ENCODE measurements around the gene UBA7.
A peak's percentile ranks its signal among the peaks of the same experiment; 100 is the strongest.

UBA7 gene

DNA sequence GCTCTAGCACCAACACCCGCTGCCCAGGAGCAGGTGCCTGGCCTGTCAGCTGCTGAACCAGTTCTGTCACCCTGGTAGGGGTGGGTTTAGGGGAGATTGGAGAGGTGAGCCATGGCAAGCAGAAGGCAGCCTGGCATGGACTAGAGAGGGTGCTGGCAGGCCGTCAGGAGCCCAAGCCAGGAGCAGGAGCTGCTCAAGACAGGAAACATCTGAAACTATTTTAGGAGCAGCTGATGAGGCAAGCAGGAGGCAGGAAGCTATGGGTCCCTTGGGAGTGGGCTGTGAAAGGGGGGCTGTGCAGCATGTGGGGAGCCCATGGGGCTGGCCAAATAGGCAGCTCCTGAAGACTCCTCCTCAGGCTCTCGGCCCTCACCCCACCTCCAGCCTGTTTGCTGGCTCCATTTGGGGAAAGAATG is 8.4 kb downstream of the UBA7 start:
- DNase-seq (ENCODE audit: low read depth in 1 of 2, low spot score in 1 of 2), result no peak

- DNase-seq (ENCODE audit: low read depth in 1 of 2, low spot score in 1 of 2), result no peak
Measured at GRCh38 chr3:49804141-49805041, 9.4 kb downstream of the UBA7 start.

DNA sequence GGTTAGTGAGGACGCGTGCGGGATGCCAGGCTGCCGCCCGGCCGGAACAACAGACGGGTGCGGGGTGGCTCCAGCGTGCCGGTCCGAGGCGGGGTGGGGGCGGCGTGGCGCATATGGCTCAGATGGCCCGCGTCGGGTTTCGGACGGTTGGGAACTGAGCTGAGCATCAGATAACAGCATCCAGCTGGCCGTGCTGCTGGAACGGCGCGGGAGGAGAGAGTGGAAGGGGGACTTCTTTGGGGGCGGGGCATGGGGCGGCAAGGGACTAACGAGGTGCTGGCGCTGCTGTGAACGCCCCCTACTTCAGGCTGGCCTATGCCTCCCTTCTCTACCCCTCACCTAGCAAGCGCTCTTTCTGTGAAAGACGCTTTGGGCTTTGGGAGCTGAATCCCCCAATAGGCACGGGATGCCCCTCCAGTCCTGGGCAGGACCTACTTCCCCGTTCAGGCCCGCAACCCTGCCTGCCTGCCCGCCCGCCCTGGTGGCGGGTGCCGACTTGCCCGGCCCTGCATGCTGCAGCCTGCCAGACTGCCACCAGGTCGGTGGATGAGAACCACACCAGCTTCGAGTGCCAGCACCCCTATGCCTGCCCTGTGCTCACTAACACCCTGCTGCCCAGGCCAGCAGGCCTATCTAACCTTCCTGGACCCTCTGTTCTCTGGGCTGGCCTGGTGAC is 10.2 kb downstream of the UBA7 start:
- DNase-seq (ENCODE audit: low read depth in 1 of 2, low spot score in 1 of 2), result peak in 1 of 2 donors; percentile 17

- DNase-seq (ENCODE audit: low read depth in 1 of 2, low spot score in 1 of 2), result peak; percentile 76 to 77
Measured at GRCh38 chr3:49802719-49803464, 10.9 kb downstream of the UBA7 start, which contains the start of gene INKA1. Gene INKA1, plus strand, starts transcription at chr3:49803261. Its CDS starts 132 bp downstream, at chr3:49803393.

DNA sequence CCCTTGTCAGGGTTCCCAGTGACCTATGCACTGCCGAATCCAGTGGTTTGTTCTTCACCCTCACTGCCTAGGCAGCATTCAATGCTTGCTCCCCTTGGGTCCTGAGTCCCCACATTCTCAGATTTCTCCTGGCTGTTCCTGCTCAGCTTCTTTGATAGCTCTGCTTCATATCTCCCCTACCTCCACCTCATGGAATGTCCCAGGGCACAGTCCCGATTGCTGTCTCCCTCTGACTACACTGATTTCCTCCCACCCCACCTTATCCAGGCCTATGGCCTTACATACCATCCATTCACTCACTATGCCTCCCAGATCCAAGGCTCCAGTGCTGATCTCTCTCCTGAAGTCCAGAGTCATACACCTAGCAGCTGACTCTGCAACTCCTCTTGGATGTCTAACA is 12.6 kb downstream of the UBA7 start:
- no peak for DNase-seq (ENCODE audit: low read depth in 1 of 2, low spot score in 1 of 2)

DNA sequence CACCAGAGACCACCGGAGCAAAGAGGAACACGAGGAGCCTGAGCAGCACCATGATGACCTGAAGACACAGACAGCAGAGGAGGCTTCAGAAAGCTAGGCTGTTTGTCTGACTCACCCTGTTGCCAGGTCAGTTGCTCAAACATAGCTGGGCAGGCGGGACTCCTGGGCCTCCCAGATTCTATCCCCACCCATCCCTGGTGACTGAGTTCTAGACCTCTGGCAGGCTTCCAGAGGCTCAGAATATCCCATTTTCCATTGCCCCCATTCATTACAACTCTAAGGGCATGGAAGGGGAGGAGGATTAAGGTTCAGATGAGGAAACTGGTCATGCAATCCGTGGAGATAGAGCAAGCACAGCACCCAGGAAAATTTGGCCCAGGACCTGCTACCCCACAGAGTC is 14.0 kb downstream of the UBA7 start, which contains the start of gene CDHR4:
Gene CDHR4, minus strand, starts transcription at position 113 of the 400 bp plus-strand sequence. Its CDS starts 61 bp downstream, at position 52.
- DNase-seq (ENCODE audit: low read depth in 1 of 2, low spot score in 1 of 2), result no peak

DNA sequence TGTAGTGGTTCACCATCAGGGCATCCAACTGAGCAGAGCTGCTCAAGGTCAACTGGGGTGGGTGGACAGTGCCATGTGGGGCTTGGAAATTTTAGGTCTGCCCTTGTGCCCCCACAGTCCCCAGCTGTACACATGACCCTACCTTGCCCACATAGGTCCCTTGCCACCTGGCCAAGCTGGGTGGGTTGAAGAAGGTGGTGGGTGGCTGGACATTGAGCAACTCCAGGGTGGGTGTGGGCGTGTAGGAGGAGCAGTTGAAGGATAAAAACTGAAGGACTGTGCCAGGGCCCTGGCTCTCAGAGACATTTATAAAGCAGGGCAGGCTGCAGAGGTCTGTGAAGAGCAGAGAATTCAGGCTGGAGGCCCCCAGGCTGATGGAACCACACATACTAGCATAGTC is 14.6 kb downstream of the UBA7 start:
- DNase-seq (ENCODE audit: low read depth in 1 of 2, low spot score in 1 of 2), result no peak

DNA sequence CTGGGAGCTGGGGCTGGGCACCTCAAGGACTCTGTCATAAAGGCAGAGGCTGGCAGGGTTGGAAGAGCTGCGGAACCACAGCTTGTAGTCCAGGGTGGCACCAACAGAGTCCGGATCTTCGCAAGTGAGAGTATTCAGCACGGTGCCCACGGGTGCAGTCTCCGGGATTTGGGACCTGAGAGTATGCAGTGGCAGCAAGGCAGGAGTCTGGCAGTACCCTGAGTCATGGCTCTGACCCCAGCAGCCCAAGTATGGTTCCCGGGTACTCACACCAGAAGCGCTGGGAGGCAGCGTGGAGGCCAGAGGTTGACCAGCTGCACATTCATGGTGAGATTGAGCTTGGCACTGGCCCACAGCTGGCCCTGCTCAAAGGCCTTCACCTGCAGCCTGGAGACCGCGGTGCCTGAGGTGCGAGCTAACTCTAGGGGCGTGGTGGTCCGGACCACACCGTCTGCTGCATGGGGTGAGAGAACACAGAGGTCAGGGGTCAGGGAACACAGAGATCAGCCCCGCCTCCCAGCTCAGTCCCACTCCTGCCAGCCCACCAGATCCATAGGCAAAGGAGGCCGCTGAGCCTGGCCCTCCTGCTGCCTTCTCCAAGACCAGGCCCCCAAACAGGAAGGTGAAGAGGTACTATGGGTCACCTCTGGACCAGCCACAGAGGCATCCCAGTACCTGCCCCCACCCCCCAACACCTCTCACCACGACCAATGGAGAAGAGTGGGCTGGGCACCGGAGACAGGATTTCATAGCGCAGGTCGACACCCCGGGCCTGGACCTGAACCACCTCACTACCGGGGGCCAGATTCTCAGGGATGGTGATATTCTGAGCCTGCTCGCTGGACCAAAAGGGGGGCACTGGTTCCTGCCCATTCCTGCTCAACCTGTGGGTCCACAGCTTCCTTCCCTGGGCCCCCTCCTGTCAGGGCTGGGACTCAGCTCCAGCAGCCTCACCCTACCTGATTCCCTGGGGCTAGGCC is 18.5 kb downstream of the UBA7 start:
- DNase-seq (ENCODE audit: low read depth in 1 of 2, low spot score in 1 of 2), result no peak

GRCh38 chr3:49794431-49794830 is 19.3 kb downstream of the UBA7 start:
- DNase-seq (ENCODE audit: low read depth in 1 of 2, low spot score in 1 of 2), result no peak

DNA sequence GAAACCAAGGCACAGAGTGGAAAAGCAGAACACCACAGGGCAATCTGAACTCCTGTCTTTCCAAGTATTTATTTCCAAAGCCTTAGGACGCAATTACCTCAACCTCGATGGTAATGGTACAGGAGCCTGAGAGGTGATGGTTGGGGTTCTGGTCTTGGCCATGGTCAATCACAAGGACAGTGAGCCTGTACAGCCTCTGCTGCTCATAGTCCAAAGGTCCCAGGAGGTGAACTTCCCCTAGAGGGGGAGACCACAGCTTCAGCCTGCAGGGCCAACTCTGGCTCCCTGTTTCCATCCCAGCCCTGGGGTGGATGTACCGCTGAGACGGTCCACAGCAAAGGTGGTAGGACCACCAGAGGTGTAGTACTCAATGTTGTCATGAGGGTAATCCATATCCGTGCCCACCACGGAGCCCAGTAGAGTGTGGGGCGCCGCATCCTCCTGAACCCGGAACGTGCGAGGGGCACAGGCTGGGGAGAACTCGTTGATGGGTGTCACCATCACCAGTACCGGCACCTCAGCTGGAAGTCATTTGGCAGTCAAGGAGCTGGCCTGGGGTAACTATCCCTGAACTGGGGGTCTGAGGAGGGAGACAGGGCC is 20.2 kb downstream of the UBA7 start:
- no peak for DNase-seq (ENCODE audit: low read depth in 1 of 2, low spot score in 1 of 2)

DNA sequence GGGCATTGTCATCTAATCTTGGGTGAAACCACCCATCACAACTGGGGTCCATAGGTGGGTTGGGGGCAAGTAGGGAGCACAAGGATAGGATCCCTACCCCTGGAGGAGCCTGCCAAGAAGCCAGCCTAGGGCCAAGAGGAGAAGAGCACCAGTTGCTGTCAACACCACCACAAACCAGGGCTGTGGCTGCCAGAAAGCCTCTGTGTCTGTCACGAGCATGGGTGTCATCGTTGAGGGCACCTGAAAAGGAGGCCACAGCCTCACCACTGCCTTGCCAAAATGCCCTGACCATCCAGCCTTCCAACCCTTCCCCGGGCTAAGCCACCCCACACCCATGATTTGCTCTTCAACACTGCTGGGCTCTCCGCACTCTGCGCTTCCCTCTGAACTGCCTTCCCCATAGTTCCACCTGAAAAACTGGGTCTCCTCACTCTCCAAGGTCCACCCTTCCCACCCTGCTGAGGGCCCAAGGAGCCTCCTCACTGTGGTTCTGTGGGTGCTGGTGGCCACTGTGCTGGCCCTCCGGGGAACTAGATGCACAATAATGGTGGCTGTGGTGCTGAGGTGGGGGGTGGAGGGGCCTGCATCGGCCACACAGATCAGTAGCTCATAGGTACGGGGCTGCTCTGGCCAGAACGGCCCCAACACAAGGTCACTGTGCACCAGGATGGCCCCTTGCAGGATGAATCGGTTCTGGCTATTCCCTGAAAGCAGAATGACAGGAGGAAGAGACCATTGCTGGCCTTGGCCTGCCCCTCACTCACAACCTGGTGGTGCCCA is 21.2 kb downstream of the UBA7 start:
- DNase-seq (ENCODE audit: low read depth in 1 of 2, low spot score in 1 of 2), result no peak

DNA sequence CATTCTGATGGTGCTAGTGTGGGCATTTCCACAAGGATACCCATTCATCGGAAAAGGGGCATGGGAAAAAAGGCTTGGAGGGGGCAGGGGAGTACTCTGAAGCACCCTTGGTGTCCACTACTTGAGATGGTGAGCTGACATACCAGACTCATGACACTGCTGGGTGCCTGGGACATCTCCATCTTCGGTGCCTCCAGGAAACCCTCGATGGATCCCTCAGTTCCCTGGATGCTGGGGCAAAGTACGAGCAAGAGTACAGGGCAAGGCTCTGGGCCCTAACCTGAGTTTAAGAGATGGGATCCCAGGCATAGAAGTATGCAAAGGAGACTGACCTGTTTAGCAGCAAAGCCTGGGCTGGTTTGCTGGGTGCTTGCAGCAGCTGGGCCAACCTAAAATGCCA is 22.2 kb downstream of the UBA7 start:
- no peak for DNase-seq (ENCODE audit: low read depth in 1 of 2, low spot score in 1 of 2)

GRCh38 chr3:49790626-49791411 is 22.9 kb downstream of the UBA7 start:
- DNase-seq (ENCODE audit: low read depth in 1 of 2, low spot score in 1 of 2), result no peak

GRCh38 chr3:49788056-49788455 is 25.7 kb downstream of the UBA7 start:
- DNase-seq (ENCODE audit: low read depth in 1 of 2, low spot score in 1 of 2), result no peak

GRCh38 chr3:49787536-49787935 is 26.2 kb downstream of the UBA7 start:
- DNase-seq (ENCODE audit: low read depth in 1 of 2, low spot score in 1 of 2), result no peak

DNA sequence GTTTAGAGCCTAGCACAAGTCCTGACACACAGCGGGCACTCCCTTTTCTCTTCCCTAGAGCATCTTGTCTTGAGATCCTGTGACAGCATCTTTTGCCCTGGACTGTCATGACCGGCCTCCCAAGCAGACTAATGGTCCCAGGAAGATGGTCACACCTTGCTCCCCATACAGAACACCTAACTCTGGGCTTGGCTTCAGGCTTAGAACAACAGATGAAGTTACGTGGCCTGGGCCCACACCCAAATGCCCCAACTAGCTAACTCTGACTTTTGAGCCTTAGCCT is 26.6 kb downstream of the UBA7 start:
- no peak for DNase-seq (ENCODE audit: low read depth in 1 of 2, low spot score in 1 of 2)

DNA sequence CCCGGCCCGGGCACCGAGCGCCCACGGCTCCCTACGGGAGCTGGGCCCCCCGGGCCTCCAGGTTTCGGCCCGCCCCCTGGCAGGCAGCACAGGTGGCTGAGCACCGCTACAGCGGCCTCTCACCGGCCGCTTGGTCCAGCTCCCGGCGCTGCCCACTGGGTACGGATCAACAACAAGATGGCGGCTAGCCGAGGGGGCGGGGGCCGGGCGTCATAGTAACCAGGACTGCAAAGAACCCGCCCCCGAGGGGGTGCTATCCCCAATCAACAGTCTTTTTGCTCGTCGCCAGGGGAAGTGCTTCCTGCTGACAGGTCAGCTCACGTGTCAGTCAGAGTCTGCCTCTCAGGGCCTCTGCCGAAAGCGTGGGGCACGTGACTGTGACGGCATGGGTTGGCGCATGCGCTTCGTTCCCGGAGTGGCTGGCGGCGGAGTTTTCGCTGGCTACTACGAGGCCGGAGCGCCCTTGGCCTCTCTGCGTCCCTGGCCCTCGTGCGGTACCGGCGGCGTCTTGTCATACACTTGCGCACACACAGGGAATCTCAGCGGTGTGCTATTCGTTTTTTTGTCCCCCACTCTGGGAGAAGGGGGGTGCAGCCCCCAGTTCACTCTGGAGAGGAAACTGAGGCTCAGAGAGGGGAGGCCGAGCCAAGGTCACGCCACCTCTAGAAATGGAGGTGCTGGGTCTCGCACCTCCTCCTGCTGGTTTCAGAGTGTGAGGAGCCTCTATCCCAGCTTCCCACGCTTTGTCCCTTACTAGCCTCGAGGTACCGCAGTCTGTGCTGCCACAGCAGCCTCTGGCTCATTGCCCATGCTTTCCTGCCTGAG is 27.2 kb downstream of the UBA7 start, which contains the start of gene IP6K1:
Gene IP6K1, minus strand, starts transcription at position 186 of the 825 bp plus-strand sequence. CDS start 38,502 bp downstream, outside the sequence.
- peak; percentile 99 for DNase-seq (ENCODE audit: low read depth in 1 of 2, low spot score in 1 of 2)
